GM21423 (cell line): Measurements from ENCODE around the gene RNF145.
"Not testable (repeated sequence)": the region's sequence is repeated elsewhere in the genome, so short reads cannot be mapped to it uniquely, and the experiment has no call there.

ENCODE experiments used
- ATAC-seq: cut with Tn5 transposase; IDR thresholded peaks from one replicate; pipeline ENCODE4 v1.9.1; 2021; ENCODE audit warnings: mild to moderate bottlenecking, moderate library complexity; ENCODE audit not compliant: unreplicated experiment

RNF145 gene, protein sequence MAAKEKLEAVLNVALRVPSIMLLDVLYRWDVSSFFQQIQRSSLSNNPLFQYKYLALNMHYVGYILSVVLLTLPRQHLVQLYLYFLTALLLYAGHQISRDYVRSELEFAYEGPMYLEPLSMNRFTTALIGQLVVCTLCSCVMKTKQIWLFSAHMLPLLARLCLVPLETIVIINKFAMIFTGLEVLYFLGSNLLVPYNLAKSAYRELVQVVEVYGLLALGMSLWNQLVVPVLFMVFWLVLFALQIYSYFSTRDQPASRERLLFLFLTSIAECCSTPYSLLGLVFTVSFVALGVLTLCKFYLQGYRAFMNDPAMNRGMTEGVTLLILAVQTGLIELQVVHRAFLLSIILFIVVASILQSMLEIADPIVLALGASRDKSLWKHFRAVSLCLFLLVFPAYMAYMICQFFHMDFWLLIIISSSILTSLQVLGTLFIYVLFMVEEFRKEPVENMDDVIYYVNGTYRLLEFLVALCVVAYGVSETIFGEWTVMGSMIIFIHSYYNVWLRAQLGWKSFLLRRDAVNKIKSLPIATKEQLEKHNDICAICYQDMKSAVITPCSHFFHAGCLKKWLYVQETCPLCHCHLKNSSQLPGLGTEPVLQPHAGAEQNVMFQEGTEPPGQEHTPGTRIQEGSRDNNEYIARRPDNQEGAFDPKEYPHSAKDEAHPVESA

DNA sequence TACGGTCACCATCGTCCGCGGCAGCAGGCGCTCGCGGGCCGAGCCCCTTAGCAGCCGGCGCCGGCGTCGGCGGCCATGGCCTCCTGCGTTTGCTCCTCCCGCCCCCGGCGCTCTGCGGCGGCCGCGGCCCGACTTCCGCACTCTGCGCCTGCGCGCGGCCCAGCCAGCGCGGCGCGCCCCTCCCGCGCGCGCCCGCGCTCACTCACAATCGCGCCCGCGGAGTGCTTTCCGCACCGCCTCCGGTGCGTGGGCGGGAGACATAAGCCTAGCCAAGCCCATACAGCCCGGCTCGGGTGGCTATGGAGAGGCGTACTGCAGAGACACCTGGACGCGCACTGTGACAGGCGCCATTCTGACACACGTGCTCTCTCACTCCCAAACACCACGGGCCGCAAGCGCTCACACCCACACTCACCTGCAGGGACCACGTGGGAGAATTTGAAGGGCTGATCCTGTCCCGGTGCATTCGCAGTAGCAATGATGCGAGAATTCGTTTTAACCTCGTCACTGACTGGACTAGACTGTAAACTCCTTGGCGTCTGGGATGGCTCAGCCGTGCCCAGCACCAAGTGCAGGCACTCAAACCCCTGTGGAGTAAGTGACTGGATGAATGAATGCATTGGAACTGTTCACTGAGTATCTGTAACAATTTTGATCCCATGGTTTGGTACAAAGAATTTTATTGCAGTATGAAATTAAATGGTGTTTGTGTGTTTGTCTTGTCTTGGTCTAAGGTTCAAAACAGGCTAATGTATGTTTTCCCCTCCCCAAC lies at the start of gene RNF145:
Gene RNF145 (minus strand): TSS at position 116 of the 772 bp plus-strand sequence. CDS start 5,936 bp downstream, outside the sequence.
- ATAC-seq: peak; percentile 62

- ATAC-seq: no peak
Observed at GRCh38 chr5:159258361-159258760, 49.0 kb upstream of the RNF145 start.

- no peak for ATAC-seq
Observed at GRCh38 chr5:159257629-159258283, 48.4 kb upstream of the RNF145 start.

DNA sequence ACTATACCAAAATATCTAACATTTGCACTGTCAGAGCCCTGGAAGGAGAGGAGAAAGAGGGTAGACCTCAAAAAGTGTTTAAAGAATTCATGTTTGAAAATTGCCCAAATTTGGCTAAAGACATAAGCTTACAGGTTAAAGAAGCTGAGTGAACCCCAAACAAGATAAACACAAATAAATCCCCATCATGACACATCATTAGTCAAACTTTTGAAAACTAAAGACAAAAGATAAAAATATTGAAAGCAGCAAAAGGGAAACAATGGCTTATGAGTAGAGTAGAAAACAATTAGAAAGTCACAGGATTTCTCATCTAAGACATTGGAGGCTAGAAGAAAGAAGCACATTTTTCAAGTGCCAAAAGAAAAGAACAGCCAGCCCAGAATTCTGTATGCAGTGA lies 47.7 kb upstream of the RNF145 start:
- no peak for ATAC-seq

- no peak for ATAC-seq
Observed at GRCh38 chr5:159252195-159252594, 42.8 kb upstream of the RNF145 start.

- no peak for ATAC-seq
Observed at GRCh38 chr5:159249158-159249557, 39.8 kb upstream of the RNF145 start.

DNA sequence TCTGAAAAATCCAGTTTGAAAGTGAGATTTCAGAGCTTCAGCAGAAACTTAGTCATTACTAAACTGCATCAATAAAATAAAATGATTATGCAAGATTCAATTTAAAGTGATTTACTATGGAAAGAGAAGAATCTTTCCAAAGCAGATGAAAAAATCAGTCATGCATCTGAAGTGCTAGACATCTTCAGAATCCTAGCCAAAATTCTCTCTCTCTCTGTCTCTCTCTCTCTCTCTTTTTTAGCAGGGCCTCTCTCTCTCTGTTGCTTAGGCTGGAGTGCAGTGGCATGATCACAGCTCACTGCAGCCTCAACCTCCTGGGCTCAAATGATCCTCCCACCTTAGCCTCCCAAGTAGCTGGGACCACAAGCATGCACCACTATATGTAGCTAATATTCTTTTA lies 35.5 kb upstream of the RNF145 start:
- no peak for ATAC-seq

GRCh38 chr5:159244163-159244562 lies 34.8 kb upstream of the RNF145 start:
- no peak for ATAC-seq

GRCh38 chr5:159243385-159243784 lies 34.0 kb upstream of the RNF145 start:
- no peak for ATAC-seq

GRCh38 chr5:159242656-159243055 lies 33.3 kb upstream of the RNF145 start:
- no peak for ATAC-seq

- ATAC-seq: no peak
Observed at GRCh38 chr5:159241946-159242552, 32.7 kb upstream of the RNF145 start.

DNA sequence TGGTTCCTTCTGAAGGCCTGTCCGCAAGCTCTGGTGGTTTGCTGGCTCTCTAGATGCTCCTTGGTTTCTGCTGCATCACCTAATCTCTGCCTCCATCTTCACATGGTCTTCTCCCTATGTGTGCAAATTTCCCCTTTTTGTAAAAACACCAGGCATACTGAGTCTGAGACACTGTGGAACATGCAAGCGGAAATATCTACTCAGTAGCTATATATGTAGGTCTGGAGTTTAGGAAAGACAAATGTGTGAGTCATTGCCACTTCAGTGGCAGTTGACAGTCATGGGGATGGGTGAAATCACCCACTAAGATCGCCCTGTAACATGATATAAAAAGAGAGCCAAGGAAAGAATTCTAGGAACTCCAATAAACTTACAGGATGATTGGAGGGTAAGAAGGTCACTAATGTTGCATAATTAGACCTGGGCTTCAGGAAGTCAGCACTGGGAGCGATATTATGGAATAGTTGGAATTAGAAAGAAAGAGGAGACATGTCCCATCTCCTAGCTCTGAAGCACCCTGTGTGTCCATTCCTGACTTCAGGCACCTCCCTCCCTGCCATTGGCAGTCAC lies 31.0 kb upstream of the RNF145 start:
- ATAC-seq: no peak

GRCh38 chr5:159235871-159236520 lies 26.6 kb upstream of the RNF145 start:
- ATAC-seq: not testable (repeated sequence)

- ATAC-seq: no peak
Observed at GRCh38 chr5:159231167-159231566, 21.8 kb upstream of the RNF145 start.

GRCh38 chr5:159230657-159231056 lies 21.3 kb upstream of the RNF145 start:
- ATAC-seq: no peak

GRCh38 chr5:159228097-159228496 lies 18.7 kb upstream of the RNF145 start:
- ATAC-seq: not testable (repeated sequence)

GRCh38 chr5:159227452-159227851 lies 18.1 kb upstream of the RNF145 start:
- ATAC-seq: no peak

DNA sequence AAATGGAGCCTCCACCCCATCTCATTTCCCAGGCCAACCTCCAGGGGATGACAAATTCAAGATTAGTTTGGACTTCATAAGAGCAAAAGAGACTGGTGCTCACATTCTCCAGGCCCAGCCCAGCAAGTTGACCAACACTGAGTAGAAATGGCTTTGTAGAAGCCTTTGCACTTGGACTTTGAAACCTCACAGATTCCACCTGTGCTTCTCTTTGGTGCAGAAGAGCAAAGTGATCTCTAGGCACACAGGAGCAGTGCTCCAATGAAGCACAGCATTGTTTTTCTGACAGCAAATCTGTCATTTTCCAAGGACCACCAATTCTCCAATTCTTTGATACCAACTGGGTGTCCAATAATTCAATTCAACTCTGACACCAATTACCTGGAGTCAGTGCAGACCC lies 17.1 kb upstream of the RNF145 start:
- ATAC-seq: no peak

- no peak for ATAC-seq
Observed at GRCh38 chr5:159224471-159224870, 15.1 kb upstream of the RNF145 start.

DNA sequence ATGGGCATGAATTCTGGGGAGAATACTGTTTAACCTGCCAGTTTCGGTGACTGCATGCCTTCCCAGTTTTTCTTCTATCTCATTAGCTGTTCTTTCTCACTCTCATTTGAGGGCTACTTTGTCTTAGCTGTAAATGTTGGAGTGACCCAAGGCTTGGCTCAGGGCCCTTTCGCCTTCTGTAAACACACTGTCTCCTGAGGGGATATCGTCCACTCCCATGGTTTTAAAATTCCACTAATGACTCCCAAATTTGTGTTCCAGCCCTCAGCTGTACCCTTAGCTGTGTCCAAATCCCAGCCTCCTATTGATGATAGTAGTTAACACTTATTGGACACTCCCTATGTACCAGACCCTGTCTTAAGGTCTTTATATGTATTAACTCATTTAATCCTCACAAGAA lies 14.1 kb upstream of the RNF145 start:
- ATAC-seq: no peak
